Mesenchymal stem cell (in vitro differentiated cells and primary cell): ENCODE measurements around the gene MYH9. TPM values are rescaled to one million over a fixed set of nuclear protein-coding genes. Genes with fewer than 3 reads are reported as not detected.
A peak's percentile ranks its signal among the peaks of the same experiment; 100 is the strongest.

Experiments used
- DNase-seq: peaks from one replicate; pipeline ENCODE4 v3.0.0-alpha.2; 2013
- H2AFZ ChIP-seq: one replicate; pipeline ENCODE4 v1.6.1; 2013; ENCODE audit warnings: low read depth, mild to moderate bottlenecking, control low read depth, inconsistent platforms, low read length, moderate library complexity
- H2AK5ac ChIP-seq: 2 replicates; pipeline ENCODE4 v1.6.1; 2013; ENCODE audit warnings: low read length, moderate library complexity, mild to moderate bottlenecking, inconsistent platforms; ENCODE audit not compliant: severe bottlenecking
- H2BK120ac ChIP-seq: one replicate; pipeline ENCODE4 v1.6.1; 2013; ENCODE audit warnings: low read depth, mild to moderate bottlenecking, inconsistent platforms, low read length, moderate library complexity
- H2BK12ac ChIP-seq, 2 experiments: one replicate each; pipeline ENCODE4 v1.6.1; 2013; ENCODE audit warnings: inconsistent platforms in 2 of 2, low read length in 2 of 2, mild to moderate bottlenecking in 2 of 2, moderate library complexity in 2 of 2, control low read depth in 1 of 2
- H2BK15ac ChIP-seq: one replicate; pipeline ENCODE4 v1.6.1; 2013; ENCODE audit warnings: mild to moderate bottlenecking, low read depth, inconsistent platforms; ENCODE audit not compliant: poor library complexity, severe bottlenecking
- H2BK5ac ChIP-seq: 2 replicates; pipeline ENCODE4 v1.6.1; 2013; ENCODE audit warnings: low read depth, mild to moderate bottlenecking, low read length, control low read depth, inconsistent platforms; ENCODE audit not compliant: poor library complexity, severe bottlenecking
- H3K14ac ChIP-seq, 2 experiments: one replicate each; pipeline ENCODE4 v1.6.1; 2013; ENCODE audit warnings: inconsistent platforms in 2 of 2, low read length in 2 of 2, control low read depth in 1 of 2, mild to moderate bottlenecking in 1 of 2, moderate library complexity in 1 of 2
- H3K18ac ChIP-seq, 2 experiments: one replicate each; pipeline ENCODE4 v1.6.1; 2013; ENCODE audit warnings: inconsistent platforms in 2 of 2, low read length in 2 of 2, control low read depth in 1 of 2, low read depth in 1 of 2, mild to moderate bottlenecking in 1 of 2
- H3K23ac ChIP-seq, 2 experiments: one replicate each; pipeline ENCODE4 v1.6.1; 2013; ENCODE audit warnings: inconsistent platforms in 2 of 2, low read length in 2 of 2, mild to moderate bottlenecking in 2 of 2, moderate library complexity in 2 of 2, control low read depth in 1 of 2
- H3K27ac ChIP-seq: 2 replicates; pipeline ENCODE4 v1.5.1; 2013; ENCODE audit warnings: mild to moderate bottlenecking, moderate library complexity, low read length, control low read depth, inconsistent platforms; ENCODE audit not compliant: poor library complexity, severe bottlenecking
- H3K27me3 ChIP-seq, 2 experiments: 2 replicates each; pipeline versions ENCODE4 v1.6.1 to v1.7.0; 2013; ENCODE audit warnings: low read length in 2 of 2, mild to moderate bottlenecking in 2 of 2, moderate library complexity in 2 of 2, control low read depth in 1 of 2, inconsistent platforms in 1 of 2; ENCODE audit not compliant: control insufficient read depth in 1 of 2, insufficient read depth in 1 of 2
- H3K36me3 ChIP-seq, 2 experiments: 2 replicates each; pipeline versions ENCODE4 v1.6.1 to v1.7.0; 2013; ENCODE audit warnings: low read length in 2 of 2, control low read depth in 1 of 2, inconsistent platforms in 1 of 2, low read depth in 1 of 2, mild to moderate bottlenecking in 1 of 2; ENCODE audit not compliant: insufficient read depth in 2 of 2, control insufficient read depth in 1 of 2
- H3K4ac ChIP-seq, 2 experiments: one replicate each; pipeline ENCODE4 v1.6.1; 2013; ENCODE audit warnings: inconsistent platforms in 2 of 2, low read length in 2 of 2, mild to moderate bottlenecking in 2 of 2, moderate library complexity in 2 of 2, control low read depth in 1 of 2, low read depth in 1 of 2
- H3K4me1 ChIP-seq: 2 replicates; pipeline ENCODE4 v1.6.1; 2013; ENCODE audit warnings: low read depth, low read length, control low read depth; ENCODE audit not compliant: control insufficient read depth, insufficient read depth
- H3K4me2 ChIP-seq: 2 replicates; pipeline ENCODE4 v1.6.1; 2013; ENCODE audit warnings: low read length, mild to moderate bottlenecking, inconsistent platforms; ENCODE audit not compliant: poor library complexity, severe bottlenecking
- H3K4me3 ChIP-seq, 2 experiments: 2 replicates each; pipeline versions ENCODE4 v1.5.1 to v1.7.0; 2013; ENCODE audit warnings: low read length in 2 of 2, mild to moderate bottlenecking in 2 of 2, control low read depth in 1 of 2, low read depth in 1 of 2; ENCODE audit not compliant: insufficient read depth in 1 of 2
- H3K79me1 ChIP-seq: replicated peaks from 2 replicates; pipeline ENCODE4 v1.6.1; 2013; ENCODE audit warnings: mild to moderate bottlenecking, control low read depth, low read length, inconsistent platforms; ENCODE audit not compliant: poor library complexity, severe bottlenecking
- H3K9ac ChIP-seq: 2 replicates; pipeline ENCODE4 v1.7.0; 2013; ENCODE audit warnings: mild to moderate bottlenecking, low read length, moderate library complexity
- H3K9me3 ChIP-seq: 2 replicates; pipeline ENCODE4 v1.7.0; 2013; ENCODE audit warnings: mild to moderate bottlenecking, low read length; ENCODE audit not compliant: control insufficient read depth
- H4K8ac ChIP-seq: one replicate; pipeline ENCODE4 v1.6.1; 2013; ENCODE audit warnings: inconsistent platforms, mild to moderate bottlenecking, low read length, moderate library complexity
- H4K91ac ChIP-seq: one replicate; pipeline ENCODE4 v1.6.1; 2013; ENCODE audit warnings: mild to moderate bottlenecking, low read length, inconsistent platforms
- WGBS: methylation state at CpG from one replicate; pipeline ENCODE4 v1.1.7; 2013; ENCODE audit warnings: mixed read lengths; 5-methylcytosine and 5-hydroxymethylcytosine counted together
- polyA plus RNA-seq, 2 experiments: library from polyadenylated mRNA; stranded (reverse); fragments of 200-250 nt; gene quantifications; one replicate each; pipeline ENCODE4 v1.2.3, GENCODE V29; 2013

The MYH9 gene
- polyA plus RNA-seq (2013, experiment 1 of 2) = 369 TPM
- 336 TPM for polyA plus RNA-seq (2013, experiment 2 of 2)

GRCh38 chr22:36387959-36388726 is at the start of gene MYH9:
Gene MYH9 (minus strand): TSS chr22:36387967. CDS start chr22:36349236, 38,731 bp downstream.
- H2AK5ac ChIP-seq = no peak within 1 kb of the TSS
- H4K8ac ChIP-seq = peak within 1 kb of the TSS; percentile 75
- peak within 1 kb of the TSS; percentile 65 to 77 for H2BK12ac ChIP-seq
- peak within 1 kb of the TSS; percentile 97 for H4K91ac ChIP-seq
- H3K4ac ChIP-seq = peak within 1 kb of the TSS; percentile 99
- WGBS = 4% methylated on average over 24 of the region's 52 CpGs
- peak within 1 kb of the TSS; percentile 97 for H3K27ac ChIP-seq
- peak within 1 kb of the TSS; percentile 83 for H2BK15ac ChIP-seq
- no peaks in the 10 kb centered on the region for H3K27me3 ChIP-seq
- H3K23ac ChIP-seq = peak within 1 kb of the TSS; percentile 99 to 100
- no peaks in the 10 kb centered on the region for H3K9me3 ChIP-seq
- peaks cover 6% of the 10 kb centered on the region for H3K4me1 ChIP-seq
- peak within 1 kb of the TSS; percentile 78 for H3K4me2 ChIP-seq
- H2AFZ ChIP-seq = no peak within 1 kb of the TSS
- H3K79me1 ChIP-seq = no peaks in the 10 kb centered on the region
- peaks cover 3 to 21% of the 10 kb centered on the region in 2 experiments for H3K36me3 ChIP-seq
- peak within 1 kb of the TSS; percentile 87 to 98 for H3K18ac ChIP-seq
- H2BK120ac ChIP-seq = peak within 1 kb of the TSS; percentile 98
- peak within 1 kb of the TSS; percentile 97 to 98 for H3K14ac ChIP-seq
- peak within 1 kb of the TSS; percentile 93 for H2BK5ac ChIP-seq
- peak within 1 kb of the TSS; percentile 74 to 93 for H3K4me3 ChIP-seq
- H3K9ac ChIP-seq = peak within 1 kb of the TSS; percentile 95
- peak; percentile 99 for DNase-seq

DNA sequence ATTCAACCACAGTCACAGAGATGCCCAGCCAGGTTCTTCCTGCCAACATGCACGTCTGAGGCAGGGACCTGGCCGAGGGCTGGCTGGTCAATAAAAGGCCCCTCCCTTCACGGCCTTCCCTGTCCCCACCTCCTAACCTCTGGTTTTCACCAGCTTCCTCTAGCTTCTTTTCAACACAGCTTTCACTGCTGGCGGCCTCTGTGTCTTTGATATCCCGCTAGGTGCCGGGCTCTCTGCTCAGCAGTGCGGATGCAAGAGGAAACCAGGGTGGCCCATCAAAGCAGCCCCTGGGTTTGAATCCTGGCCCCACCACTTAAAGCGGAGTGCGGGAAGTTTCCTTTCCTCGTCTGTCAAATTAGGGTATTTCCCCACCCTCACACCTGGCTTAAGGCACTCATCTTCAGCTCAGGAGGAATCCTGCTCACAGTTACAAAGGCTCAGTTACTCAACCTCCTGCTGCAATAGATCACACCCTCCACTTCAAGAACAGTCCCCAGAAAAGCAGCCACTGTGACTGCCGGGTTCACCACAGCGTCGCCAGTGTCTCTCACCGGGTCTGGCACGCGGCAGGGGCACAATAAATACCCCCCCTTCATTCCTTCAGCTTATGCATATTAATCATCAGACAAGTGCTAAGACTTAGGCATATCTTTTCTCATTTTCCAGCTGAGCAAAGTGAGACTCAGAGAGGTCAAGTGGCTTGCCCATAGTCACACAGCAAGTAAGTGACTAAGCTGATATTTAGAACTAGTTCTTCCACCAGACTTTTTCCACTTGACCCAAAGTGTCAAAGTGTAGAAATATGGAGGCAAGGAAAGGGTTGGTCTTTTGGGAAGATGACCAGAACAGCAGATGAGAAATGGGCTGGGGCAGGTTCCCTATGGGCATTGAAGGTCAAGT is 48.0 kb upstream of the MYH9 start:
- Histone ChIP-seq H4K91ac (no peak overlapping the region), H2BK15ac (peak overlapping the region; percentile 55), H3K18ac (peak overlapping the region in 1 of 2 experiments; percentile 69), H3K23ac (peak overlapping the region in 1 of 2 experiments; percentile 70), H3K4ac (peak overlapping the region; percentile 40 to 55), H3K14ac (no peak overlapping the region), H3K9ac (no peak overlapping the region), H2BK12ac (peak overlapping the region; percentile 61 to 96), H3K9me3 (no peaks in the 10 kb centered on the region), H2BK5ac (no peak overlapping the region), H3K27ac (peak overlapping the region; percentile 22), H3K4me2 (no peak overlapping the region), H4K8ac (peak overlapping the region; percentile 36), H2AFZ (no peak overlapping the region), H2BK120ac (no peak overlapping the region), H3K4me1 (peaks cover 50% of the 10 kb centered on the region), H3K36me3 (no peaks in the 10 kb centered on the region), H3K79me1 (peaks cover 8% of the 10 kb centered on the region), H3K4me3 (no peak overlapping the region), H2AK5ac (peak overlapping the region; percentile 94), H3K27me3 (no peaks in the 10 kb centered on the region)
- DNase-seq = peak; percentile 67
- 45% methylated on average over 16 of the region's 16 CpGs for whole genome bisulfite sequencing

DNA sequence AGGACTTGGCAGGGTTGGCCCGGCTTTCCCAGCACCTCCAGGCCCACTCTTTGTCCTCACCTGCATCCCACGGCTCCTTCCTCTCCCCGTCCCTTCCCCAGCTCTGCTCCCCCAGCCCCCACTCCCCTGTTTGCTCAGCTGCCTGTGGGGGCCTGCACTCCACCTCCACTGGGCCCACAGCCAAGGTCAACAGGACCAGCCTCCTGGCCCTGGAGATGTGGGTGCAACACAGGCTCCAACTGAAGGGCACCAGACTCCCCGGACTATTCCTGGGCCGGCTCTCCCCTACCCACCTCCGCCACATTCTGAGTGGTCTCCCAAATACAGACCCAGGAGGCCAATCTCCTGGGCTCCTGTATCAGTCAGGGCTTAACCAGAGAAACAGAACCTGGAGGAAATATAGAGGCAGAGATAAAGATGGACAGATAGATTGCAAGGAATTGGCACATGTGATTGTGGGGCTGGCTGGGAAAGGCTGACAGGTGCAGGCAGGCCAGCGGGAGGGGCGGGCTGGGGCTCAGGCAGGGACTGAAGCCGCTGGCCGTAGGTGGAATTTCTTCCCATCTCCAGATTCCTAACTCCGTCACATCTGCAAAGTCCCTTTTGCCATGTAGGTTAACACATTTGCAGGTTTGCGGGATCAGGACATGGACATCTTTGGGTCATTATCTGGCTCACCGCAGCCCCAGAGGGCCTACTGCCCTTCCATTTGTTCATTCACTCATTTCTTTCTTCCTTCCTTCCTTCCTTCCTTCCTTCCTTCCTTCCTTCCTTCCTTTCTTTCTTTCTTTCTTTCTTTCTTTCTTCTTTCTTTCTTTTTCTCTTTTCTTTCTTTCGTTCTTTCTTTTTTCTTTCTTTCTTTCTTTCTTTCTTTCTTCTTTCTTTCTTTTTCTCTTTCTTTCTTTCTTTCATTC is 45.8 kb upstream of the MYH9 start:
- Histone ChIP-seq H3K14ac (peak overlapping the region in 1 of 2 experiments; percentile 29), H2AK5ac (peak overlapping the region; percentile 96), H3K23ac (no peak overlapping the region), H4K91ac (peak overlapping the region; percentile 92), H2BK15ac (peak overlapping the region; percentile 17), H2BK12ac (peak overlapping the region; percentile 88 to 100), H4K8ac (peak overlapping the region; percentile 86), H2BK5ac (peak overlapping the region; percentile 84), H3K36me3 (no peaks in the 10 kb centered on the region), H2BK120ac (peak overlapping the region; percentile 88), H3K27me3 (no peaks in the 10 kb centered on the region), H3K27ac (peak overlapping the region; percentile 91), H3K4ac (peak overlapping the region; percentile 42 to 62), H3K4me3 (no peak overlapping the region), H3K9me3 (no peaks in the 10 kb centered on the region), H3K79me1 (peaks cover 8% of the 10 kb centered on the region), H3K4me2 (no peak overlapping the region), H2AFZ (no peak overlapping the region), H3K4me1 (peaks cover 42% of the 10 kb centered on the region), H3K9ac (no peak overlapping the region), H3K18ac (peak overlapping the region; percentile 55 to 98)
- 82% methylated on average over 13 of the region's 14 CpGs for WGBS
- DNase-seq = no peak
